ENCODE data around the gene UBE2D1.

Gene UBE2D1

DNA sequence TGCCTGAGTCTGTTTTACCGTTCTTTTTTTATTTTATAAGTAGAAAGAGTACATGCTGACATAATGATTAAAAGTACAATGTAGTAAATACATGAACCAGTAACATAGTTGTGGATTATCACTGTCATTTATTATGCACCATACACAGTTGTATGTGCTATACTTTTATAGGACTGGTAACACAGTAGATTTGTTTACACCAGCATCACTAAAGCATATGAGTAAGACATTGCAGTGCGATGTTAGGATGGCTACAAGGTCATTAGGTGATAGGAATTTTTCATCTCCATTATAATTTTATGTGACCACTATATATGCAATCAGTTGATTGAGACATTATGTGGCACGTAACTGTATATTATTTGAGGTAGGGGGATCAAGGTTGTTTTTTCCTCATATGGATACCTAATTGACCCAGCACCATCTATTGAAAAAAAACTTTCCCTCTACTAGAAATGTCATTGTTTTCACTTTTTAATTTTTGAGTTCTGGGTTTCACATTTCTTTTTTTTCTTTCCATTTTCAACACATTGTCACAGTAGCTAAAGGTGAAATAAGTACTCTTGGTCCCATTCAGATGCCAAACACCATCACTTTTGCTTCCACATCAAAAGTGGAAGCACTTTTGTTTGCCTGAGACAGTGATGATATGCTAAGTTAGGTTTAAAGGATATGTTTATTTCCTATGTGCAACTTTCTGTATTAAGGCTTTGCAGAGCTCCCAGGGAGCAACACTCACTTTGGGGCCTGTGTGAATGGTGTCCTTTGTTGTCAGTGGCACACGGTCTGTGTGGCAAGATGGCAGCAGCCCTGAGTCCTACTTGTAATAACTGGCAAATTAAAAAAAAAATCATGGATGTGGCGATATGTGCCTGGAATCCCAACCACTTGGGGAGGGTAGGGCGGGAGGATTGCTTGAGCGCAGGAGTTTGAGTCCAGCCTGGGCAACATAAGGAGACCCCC lies 17.1 kb downstream of the UBE2D1 start:
- ATAC-seq (ENCODE audit: low read depth) (no peak), DNase-seq (ENCODE audit: low spot score) (no peak)
- H3K4me3 ChIP-seq (ENCODE audit: severe bottlenecking): no peak overlapping the region

DNA sequence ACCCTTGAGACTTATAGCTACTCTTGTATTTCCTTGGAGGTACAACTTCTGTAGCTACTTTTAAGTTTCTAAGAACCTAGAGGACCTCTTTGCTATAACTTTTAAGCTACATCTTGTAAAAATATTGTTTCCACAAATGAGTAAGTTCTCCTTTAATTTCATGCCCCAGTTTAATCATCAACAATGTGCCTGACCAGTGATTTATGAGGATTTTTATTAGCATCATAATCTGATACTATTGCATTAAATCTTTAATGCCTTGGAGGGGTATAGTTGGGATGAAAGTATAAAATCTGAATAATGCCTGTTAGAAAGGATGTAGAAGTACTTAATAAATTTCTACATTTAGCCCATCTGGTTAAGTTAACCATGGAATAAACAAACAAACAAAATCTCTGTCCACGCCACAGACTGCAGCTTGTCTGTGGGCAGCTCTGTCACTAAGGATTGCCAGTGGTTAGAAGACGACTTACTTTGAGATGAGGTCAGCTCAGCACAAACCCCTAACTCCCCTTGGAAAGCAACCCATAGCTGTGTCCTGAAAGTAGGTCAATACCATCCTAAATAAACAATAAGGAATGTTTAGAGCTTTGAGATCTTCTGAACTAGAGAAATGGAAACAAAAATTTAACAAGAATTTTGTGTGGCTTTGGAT lies 18.3 kb downstream of the UBE2D1 start:
- Histone ChIP-seq H3K4me3 (ENCODE audit: severe bottlenecking) (no peak overlapping the region), H3K36me3 (ENCODE audit: low read depth) (no peaks in the 10 kb centered on the region), H3K4me1 (ENCODE audit: insufficient read depth, poor library complexity, severe bottlenecking) (peaks cover 4% of the 10 kb centered on the region), H3K27ac (ENCODE audit: poor library complexity, severe bottlenecking) (no peak overlapping the region), H3K27me3 (ENCODE audit: insufficient read depth, poor library complexity, severe bottlenecking) (no peaks in the 10 kb centered on the region), H3K9me3 (ENCODE audit: severe bottlenecking) (no peaks in the 10 kb centered on the region)
- ATAC-seq (ENCODE audit: low read depth): no peak
- DNase-seq (ENCODE audit: low spot score): no peak
- TF ChIP-seq, protein P1, sequence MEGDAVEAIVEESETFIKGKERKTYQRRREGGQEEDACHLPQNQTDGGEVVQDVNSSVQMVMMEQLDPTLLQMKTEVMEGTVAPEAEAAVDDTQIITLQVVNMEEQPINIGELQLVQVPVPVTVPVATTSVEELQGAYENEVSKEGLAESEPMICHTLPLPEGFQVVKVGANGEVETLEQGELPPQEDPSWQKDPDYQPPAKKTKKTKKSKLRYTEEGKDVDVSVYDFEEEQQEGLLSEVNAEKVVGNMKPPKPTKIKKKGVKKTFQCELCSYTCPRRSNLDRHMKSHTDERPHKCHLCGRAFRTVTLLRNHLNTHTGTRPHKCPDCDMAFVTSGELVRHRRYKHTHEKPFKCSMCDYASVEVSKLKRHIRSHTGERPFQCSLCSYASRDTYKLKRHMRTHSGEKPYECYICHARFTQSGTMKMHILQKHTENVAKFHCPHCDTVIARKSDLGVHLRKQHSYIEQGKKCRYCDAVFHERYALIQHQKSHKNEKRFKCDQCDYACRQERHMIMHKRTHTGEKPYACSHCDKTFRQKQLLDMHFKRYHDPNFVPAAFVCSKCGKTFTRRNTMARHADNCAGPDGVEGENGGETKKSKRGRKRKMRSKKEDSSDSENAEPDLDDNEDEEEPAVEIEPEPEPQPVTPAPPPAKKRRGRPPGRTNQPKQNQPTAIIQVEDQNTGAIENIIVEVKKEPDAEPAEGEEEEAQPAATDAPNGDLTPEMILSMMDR (IDR thresholded peaks at IDR 0.05; ENCODE audit: poor library complexity, severe bottlenecking): no peak

More for the DNA sequence above, 17.1 kb downstream of the UBE2D1 start:
- H3K4me1 ChIP-seq (ENCODE audit: insufficient read depth, poor library complexity, severe bottlenecking): peaks cover 4% of the 10 kb centered on the region
- H3K27me3 ChIP-seq (ENCODE audit: insufficient read depth, poor library complexity, severe bottlenecking): no peaks in the 10 kb centered on the region
- H3K36me3 ChIP-seq (ENCODE audit: low read depth): no peaks in the 10 kb centered on the region
- TF ChIP-seq, protein P1 (IDR thresholded peaks at IDR 0.05; ENCODE audit: poor library complexity, severe bottlenecking): no peak
- no peak overlapping the region for H3K27ac ChIP-seq (ENCODE audit: poor library complexity, severe bottlenecking)
- H3K9me3 ChIP-seq (ENCODE audit: severe bottlenecking): no peaks in the 10 kb centered on the region

DNA sequence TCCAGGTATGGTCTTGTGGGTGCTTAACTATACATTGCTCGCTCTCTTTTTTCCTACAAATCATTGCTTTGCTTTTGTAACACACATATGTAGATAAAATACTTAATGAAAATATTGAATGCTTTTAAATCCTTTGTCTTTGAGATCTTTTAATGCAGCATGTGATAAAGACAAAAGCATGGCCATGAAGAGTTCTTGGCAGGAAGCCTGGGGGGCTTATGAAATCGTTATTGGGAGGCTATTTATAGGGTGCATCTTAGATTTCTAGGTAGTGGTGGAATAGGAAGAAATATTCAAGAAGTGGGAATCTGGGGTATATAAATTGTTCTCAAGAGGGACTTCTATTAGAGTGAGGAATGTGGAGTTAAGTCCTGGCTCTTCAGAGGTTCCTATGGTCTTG lies 21.9 kb downstream of the UBE2D1 start:
- Histone ChIP-seq H3K9me3 (ENCODE audit: severe bottlenecking) (no peaks in the 10 kb centered on the region), H3K27ac (ENCODE audit: poor library complexity, severe bottlenecking) (no peak overlapping the region), H3K4me3 (ENCODE audit: severe bottlenecking) (no peak overlapping the region), H3K27me3 (ENCODE audit: insufficient read depth, poor library complexity, severe bottlenecking) (no peaks in the 10 kb centered on the region), H3K4me1 (ENCODE audit: insufficient read depth, poor library complexity, severe bottlenecking) (peaks cover 17% of the 10 kb centered on the region), H3K36me3 (ENCODE audit: low read depth) (no peaks in the 10 kb centered on the region)
- TF ChIP-seq, protein P1 (IDR thresholded peaks at IDR 0.05; ENCODE audit: poor library complexity, severe bottlenecking): no peak
- DNase-seq (ENCODE audit: low spot score) (no peak), ATAC-seq (ENCODE audit: low read depth) (no peak)

- Histone ChIP-seq H3K27ac (ENCODE audit: poor library complexity, severe bottlenecking) (no peak overlapping the region), H3K4me1 (ENCODE audit: insufficient read depth, poor library complexity, severe bottlenecking) (peaks cover 29% of the 10 kb centered on the region), H3K36me3 (ENCODE audit: low read depth) (0 out of 2 replicates have a peak, but pooled peaks cover 13% of the 10 kb centered on the region), H3K27me3 (ENCODE audit: insufficient read depth, poor library complexity, severe bottlenecking) (no peaks in the 10 kb centered on the region), H3K9me3 (ENCODE audit: severe bottlenecking) (no peaks in the 10 kb centered on the region), H3K4me3 (ENCODE audit: severe bottlenecking) (no peak overlapping the region)
- ATAC-seq (ENCODE audit: low read depth) (no peak), DNase-seq (ENCODE audit: low spot score) (no peak)
- TF ChIP-seq, protein P1 (IDR thresholded peaks at IDR 0.05; ENCODE audit: poor library complexity, severe bottlenecking): no peak
Observed at GRCh38 chr10:58358314-58358933, 23.6 kb downstream of the UBE2D1 start.
